ENCODE data around the gene PTPN18. TPM values are rescaled to one million over a fixed set of nuclear protein-coding genes. Genes with fewer than 3 reads are reported as not detected.

PTPN18 gene
- total and polyA plus RNA-seq, 2 donors (not counting 3 experiments of a cell fraction or from before 2014, with no cell fraction given): 39.4 to 39.6 TPM

- CTCF ChIA-PET: interaction anchor here (1.5 kb wide), 1 partner anchor 13 kb away, joined by 5 read pairs; no protein-coding TSS in a partner anchor
Measured at GRCh38 chr2:130318906-130319305, 37.0 kb upstream of the PTPN18 start.

More at GRCh38 chr2:130318906-130319305, 37.0 kb upstream of the PTPN18 start:
- Histone ChIP-seq H3K4me3 (replicated peaks in 1 of 3; ENCODE audit: insufficient read depth in 1 of 3, low read depth in 1 of 3, low read length in 3 of 3) (no peak overlapping the region), H3K27me3 (ENCODE audit: control insufficient read depth in 2 of 2, insufficient read depth in 2 of 2, low read length in 2 of 2) (peaks cover 5 to 8% of the 10 kb centered on the region in 2 experiments), H3K4me1 (ENCODE audit: control insufficient read depth, extremely low read depth, insufficient read depth, low read length) (no peaks in the 10 kb centered on the region), H3K9me1 (replicated peaks; ENCODE audit: control insufficient read depth, extremely low read depth, insufficient read depth, low read length) (no peaks in the 10 kb centered on the region), H3K79me2 (ENCODE audit: control insufficient read depth, insufficient read depth, low read length) (no peaks in the 10 kb centered on the region), H3K4me2 (ENCODE audit: insufficient read depth, low read length) (no peak overlapping the region), H3K27ac (ENCODE audit: insufficient read depth, low read depth, low read length) (no peak overlapping the region), H4K20me1 (replicated peaks; ENCODE audit: control insufficient read depth, extremely low read depth, insufficient read depth, low read length) (no peaks in the 10 kb centered on the region), H3K9me3 (replicated peaks; ENCODE audit: control insufficient read depth, insufficient read depth, low read length) (no peaks in the 10 kb centered on the region), H3K9ac (replicated peaks; ENCODE audit: extremely low read depth, insufficient read depth, low read length) (no peak overlapping the region), H3K36me3 (ENCODE audit: control insufficient read depth in 2 of 2, extremely low read depth in 1 of 2, insufficient read depth in 2 of 2, low read length in 2 of 2) (no peaks in the 10 kb centered on the region), H2AFZ (ENCODE audit: low read depth, low read length) (no peak overlapping the region)
- DNase-seq (ENCODE audit: low read depth, low spot score): no peak
- BruUV-seq (replicated peaks): no TSS peak
- TF ChIP-seq MAX (IDR thresholded peaks at IDR 0.05; ENCODE audit: insufficient read depth, insufficient read length): no peak
- TF ChIP-seq FOS (IDR thresholded peaks at IDR 0.05; ENCODE audit: borderline replicate concordance, insufficient read depth, low read length): no peak
- no peak for TF ChIP-seq MYC (IDR thresholded peaks at IDR 0.05; ENCODE audit: low read depth, low read length)
- TF ChIP-seq GATA2 (IDR thresholded peaks at IDR 0.05; ENCODE audit: insufficient read depth, insufficient read length, low read depth, low read length): no peak
- no peak for TF ChIP-seq POLR2AphosphoS5 (IDR thresholded peaks at IDR 0.05; ENCODE audit: insufficient read depth, low read depth, low read length)
- no peak for TF ChIP-seq POLR2A (IDR thresholded peaks at IDR 0.05; ENCODE audit: low read depth, low read length)
- TF ChIP-seq JUN (IDR thresholded peaks at IDR 0.05; ENCODE audit: borderline replicate concordance, insufficient read depth, insufficient read length, low read depth): no peak
- TF ChIP-seq EZH2 (IDR thresholded peaks at IDR 0.05; ENCODE audit: borderline replicate concordance, low read depth, low read length, severe bottlenecking): no peak
- TF ChIP-seq CTCF (IDR thresholded peaks at IDR 0.05; ENCODE audit: extremely low read depth in 1 of 2, insufficient read depth in 1 of 2, low read depth in 1 of 2, low read length in 2 of 2): no peak
- dilution Hi-C loops (cut with MboI; ENCODE audit: extremely low pct_ligation_motif_present, low sequenced_read_pairs): no loop called here
- FAIRE-seq: no peak
- POLR2A ChIA-PET: no interaction called here
- intact Hi-C loops (cut with micrococcal nuclease): no loop called here
